ENCODE data around the gene GABRQ.

Gene GABRQ

DNA sequence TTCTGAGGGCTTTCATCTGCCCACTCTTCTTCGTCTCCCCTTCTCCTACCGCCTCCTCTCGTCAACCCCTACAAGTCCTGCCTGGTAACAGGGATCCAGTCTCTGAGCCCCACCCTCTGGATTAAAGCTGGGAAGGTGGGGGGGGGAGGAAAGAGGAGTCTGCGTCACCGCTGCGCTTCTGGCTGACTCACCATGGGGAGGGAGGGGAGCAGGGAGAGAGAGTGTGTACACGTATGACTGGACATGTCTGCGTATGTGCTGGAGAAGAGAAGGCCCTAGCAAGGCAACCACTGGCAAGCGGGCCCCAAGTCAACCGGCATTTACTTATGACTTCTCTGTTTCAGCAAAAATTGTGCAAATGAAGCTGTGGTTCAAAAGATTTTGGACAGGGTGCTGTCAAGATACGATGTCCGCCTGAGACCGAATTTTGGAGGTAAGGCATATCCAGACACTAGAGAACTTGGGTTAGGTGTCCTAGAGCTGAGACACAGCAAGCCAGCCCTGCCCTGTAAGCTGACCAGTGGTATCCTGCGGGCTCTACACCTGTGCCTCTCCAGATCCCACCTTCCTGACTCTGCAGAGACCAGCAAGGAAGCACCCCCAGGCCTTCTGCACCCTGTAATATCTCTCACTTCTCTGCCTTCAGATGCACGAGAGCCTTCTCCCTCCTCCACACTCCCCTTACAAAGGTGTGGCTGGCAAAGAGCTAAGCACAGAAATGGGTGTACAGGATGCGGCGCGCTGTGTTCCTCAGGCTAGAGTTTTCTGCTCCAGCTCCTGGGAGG is 2.5 kb downstream of the GABRQ start:
- TF ChIP-seq YY1 (IDR thresholded peaks at IDR 0.05; ENCODE audit: low read depth) (no peak), RAD21 (IDR thresholded peaks at IDR 0.05; ENCODE audit: low read depth) (no peak), TCF12 (IDR thresholded peaks at IDR 0.05; ENCODE audit: low read depth) (no peak), CEBPB (IDR thresholded peaks at IDR 0.05) (no peak)
- TF ChIP-seq, protein P1, sequence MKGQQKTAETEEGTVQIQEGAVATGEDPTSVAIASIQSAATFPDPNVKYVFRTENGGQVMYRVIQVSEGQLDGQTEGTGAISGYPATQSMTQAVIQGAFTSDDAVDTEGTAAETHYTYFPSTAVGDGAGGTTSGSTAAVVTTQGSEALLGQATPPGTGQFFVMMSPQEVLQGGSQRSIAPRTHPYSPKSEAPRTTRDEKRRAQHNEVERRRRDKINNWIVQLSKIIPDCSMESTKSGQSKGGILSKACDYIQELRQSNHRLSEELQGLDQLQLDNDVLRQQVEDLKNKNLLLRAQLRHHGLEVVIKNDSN (IDR thresholded peaks at IDR 0.05) = no peak

DNA sequence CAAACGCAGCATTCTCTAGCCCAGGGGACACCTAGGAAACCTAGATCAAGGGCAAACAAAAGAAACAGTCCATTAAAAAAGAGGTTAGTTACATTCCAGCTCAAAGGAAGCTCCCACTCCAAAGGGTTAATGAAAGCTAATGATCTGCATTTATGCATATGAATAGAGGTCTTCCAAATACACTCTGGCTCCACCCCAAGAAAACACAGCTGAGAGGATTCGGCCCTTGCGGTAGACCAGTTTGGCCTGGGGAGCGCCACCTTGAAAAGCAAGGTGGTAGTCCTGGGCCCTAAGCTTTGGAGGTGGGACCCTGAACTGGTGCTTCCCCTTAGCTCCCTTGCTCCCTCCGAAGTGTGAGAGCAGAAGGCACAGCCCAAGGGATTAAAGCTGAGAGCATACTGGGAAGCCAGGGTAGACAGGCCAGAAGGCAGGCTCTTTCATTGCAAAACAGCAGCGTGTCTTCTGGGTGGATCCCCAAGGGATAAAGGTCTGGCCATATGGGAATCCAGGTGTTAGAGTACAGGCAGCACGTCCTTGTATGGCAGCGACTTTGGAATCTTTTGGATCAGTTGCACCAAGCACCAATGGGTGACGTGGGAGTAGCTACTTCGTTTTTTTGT is 3.7 kb downstream of the GABRQ start:
- no peak for TF ChIP-seq TEAD4 (IDR thresholded peaks at IDR 0.05)
- no peak for TF ChIP-seq TAF1 (IDR thresholded peaks at IDR 0.05; ENCODE audit: low read depth)
- TF ChIP-seq YY1 (IDR thresholded peaks at IDR 0.05; ENCODE audit: low read depth) = no peak
- TF ChIP-seq, protein P1 (IDR thresholded peaks at IDR 0.05) = no peak
- TF ChIP-seq FOXM1 (IDR thresholded peaks at IDR 0.05; ENCODE audit: borderline replicate concordance, low read depth) = no peak
- no peak for TF ChIP-seq RAD21 (IDR thresholded peaks at IDR 0.05; ENCODE audit: low read depth)
- no peak for TF ChIP-seq EP300 (IDR thresholded peaks at IDR 0.05; ENCODE audit: borderline replicate concordance)
- TF ChIP-seq, protein P2, sequence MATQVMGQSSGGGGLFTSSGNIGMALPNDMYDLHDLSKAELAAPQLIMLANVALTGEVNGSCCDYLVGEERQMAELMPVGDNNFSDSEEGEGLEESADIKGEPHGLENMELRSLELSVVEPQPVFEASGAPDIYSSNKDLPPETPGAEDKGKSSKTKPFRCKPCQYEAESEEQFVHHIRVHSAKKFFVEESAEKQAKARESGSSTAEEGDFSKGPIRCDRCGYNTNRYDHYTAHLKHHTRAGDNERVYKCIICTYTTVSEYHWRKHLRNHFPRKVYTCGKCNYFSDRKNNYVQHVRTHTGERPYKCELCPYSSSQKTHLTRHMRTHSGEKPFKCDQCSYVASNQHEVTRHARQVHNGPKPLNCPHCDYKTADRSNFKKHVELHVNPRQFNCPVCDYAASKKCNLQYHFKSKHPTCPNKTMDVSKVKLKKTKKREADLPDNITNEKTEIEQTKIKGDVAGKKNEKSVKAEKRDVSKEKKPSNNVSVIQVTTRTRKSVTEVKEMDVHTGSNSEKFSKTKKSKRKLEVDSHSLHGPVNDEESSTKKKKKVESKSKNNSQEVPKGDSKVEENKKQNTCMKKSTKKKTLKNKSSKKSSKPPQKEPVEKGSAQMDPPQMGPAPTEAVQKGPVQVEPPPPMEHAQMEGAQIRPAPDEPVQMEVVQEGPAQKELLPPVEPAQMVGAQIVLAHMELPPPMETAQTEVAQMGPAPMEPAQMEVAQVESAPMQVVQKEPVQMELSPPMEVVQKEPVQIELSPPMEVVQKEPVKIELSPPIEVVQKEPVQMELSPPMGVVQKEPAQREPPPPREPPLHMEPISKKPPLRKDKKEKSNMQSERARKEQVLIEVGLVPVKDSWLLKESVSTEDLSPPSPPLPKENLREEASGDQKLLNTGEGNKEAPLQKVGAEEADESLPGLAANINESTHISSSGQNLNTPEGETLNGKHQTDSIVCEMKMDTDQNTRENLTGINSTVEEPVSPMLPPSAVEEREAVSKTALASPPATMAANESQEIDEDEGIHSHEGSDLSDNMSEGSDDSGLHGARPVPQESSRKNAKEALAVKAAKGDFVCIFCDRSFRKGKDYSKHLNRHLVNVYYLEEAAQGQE (IDR thresholded peaks at IDR 0.05; ENCODE audit: low read depth) = no peak
- TF ChIP-seq ZBTB7A (IDR thresholded peaks at IDR 0.05; ENCODE audit: low read depth) = no peak
- no peak for TF ChIP-seq NFIC (IDR thresholded peaks at IDR 0.05)
- TF ChIP-seq, protein P3, sequence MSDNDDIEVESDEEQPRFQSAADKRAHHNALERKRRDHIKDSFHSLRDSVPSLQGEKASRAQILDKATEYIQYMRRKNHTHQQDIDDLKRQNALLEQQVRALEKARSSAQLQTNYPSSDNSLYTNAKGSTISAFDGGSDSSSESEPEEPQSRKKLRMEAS (IDR thresholded peaks at IDR 0.05) = no peak
- no peak for TF ChIP-seq CEBPB (IDR thresholded peaks at IDR 0.05)
- TF ChIP-seq EGR1 (IDR thresholded peaks at IDR 0.05) = no peak
- TF ChIP-seq CREB1 (IDR thresholded peaks at IDR 0.05; ENCODE audit: low read depth) = no peak
- no peak for TF ChIP-seq TCF12 (IDR thresholded peaks at IDR 0.05; ENCODE audit: low read depth)

DNA sequence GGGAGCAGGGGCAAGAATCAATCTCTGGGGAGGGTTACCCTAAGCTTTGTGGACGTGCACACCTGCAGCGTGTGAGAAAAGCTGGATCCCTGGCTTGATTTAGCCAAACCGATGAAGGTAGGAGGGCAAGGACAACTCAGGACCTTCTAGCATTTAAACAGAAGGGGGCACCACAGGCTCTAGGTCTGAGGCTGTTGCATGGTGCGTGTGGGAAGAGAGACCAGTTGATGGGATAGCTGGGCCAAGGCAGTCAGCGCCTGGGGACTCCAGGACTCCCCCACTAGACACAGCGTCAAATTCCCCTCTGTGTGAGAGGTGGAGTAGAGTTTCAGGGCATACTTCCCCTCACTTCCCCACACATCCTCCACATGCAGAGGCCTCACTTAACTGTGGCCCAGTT is 4.3 kb downstream of the GABRQ start:
- TF ChIP-seq EP300 (IDR thresholded peaks at IDR 0.05; ENCODE audit: borderline replicate concordance) = no peak
- TF ChIP-seq TEAD4 (IDR thresholded peaks at IDR 0.05) = no peak
- TF ChIP-seq CREB1 (IDR thresholded peaks at IDR 0.05; ENCODE audit: low read depth) = no peak
- peak; percentile 32 for TF ChIP-seq RAD21 (IDR thresholded peaks at IDR 0.05; ENCODE audit: low read depth)
- TF ChIP-seq CEBPB (IDR thresholded peaks at IDR 0.05) = no peak

DNA sequence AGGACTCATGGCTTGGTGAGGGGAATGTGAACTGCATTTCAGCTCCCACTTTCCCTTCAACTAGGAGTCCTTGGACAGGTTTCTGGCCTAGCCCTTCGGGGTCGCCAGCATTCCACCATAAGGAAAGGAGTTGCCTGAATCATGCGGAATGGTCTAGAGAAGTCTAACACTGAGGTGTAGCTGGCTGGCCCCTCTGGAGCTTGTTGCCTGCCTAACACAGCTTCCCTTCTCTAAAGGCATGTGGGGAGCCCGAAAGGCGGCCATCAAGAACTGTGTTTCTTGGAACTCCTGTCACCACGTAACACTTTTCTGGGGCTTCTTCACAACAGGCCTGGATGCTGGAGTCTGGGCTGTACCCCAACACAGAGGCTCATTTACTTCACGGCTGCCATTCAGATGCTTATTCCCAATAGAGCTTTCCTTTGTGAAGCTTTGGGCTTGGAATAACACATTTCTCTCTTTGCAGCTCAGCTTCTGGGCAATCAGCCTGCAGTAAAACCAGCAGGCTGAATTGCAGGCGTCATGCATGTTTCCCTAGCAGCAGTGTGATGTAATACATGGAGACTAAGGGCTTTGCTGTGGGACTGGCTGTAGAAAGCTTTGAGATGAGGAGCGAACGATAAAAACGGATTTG is 5.4 kb downstream of the GABRQ start:
- TF ChIP-seq YY1 (IDR thresholded peaks at IDR 0.05; ENCODE audit: low read depth) (no peak), NFIC (IDR thresholded peaks at IDR 0.05) (no peak), FOXM1 (IDR thresholded peaks at IDR 0.05; ENCODE audit: borderline replicate concordance, low read depth) (no peak)

DNA sequence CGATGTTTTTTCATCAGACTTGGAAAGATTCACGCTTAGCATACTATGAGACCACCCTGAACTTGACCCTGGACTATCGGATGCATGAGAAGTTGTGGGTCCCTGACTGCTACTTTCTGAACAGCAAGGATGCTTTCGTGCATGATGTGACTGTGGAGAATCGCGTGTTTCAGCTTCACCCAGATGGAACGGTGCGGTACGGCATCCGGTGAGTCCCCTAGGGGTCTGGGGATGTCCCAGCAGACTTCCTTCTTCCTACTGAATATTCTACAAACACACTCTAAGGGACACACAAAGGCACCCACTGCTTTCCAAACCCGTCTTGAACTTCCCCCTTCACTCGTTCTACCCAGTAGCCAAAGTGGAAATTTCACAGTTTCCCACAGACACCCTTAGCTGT is 9.3 kb downstream of the GABRQ start:
- TF ChIP-seq TEAD4 (IDR thresholded peaks at IDR 0.05) (no peak), ZBTB7A (IDR thresholded peaks at IDR 0.05; ENCODE audit: low read depth) (no peak), FOXM1 (IDR thresholded peaks at IDR 0.05; ENCODE audit: borderline replicate concordance, low read depth) (no peak), TAF1 (IDR thresholded peaks at IDR 0.05; ENCODE audit: low read depth) (no peak), EGR1 (IDR thresholded peaks at IDR 0.05) (no peak)
- TF ChIP-seq, protein P1 (IDR thresholded peaks at IDR 0.05) = no peak
- TF ChIP-seq, protein P2 (IDR thresholded peaks at IDR 0.05; ENCODE audit: low read depth) = no peak

DNA sequence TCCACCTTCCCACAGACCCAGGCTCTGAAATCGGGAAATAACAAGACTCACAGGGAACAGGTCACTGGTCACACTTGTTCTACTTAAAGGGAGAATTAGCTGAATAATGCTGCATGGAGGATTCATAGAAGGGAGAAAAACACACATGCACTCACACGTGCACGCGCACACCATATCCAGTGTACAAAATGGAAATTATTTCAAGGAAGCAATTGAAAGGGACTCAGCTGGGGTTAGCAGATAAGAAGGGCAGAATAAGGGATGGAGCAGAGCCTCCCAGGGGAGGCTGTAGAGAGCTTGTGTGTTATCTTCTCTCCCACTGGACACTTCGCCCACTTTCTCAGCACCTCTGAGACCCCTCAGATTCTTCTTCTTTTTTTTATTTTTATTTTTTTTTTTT is 10.3 kb downstream of the GABRQ start:
- no peak for TF ChIP-seq FOXM1 (IDR thresholded peaks at IDR 0.05; ENCODE audit: borderline replicate concordance, low read depth)
- no peak for TF ChIP-seq CREB1 (IDR thresholded peaks at IDR 0.05; ENCODE audit: low read depth)
- no peak for TF ChIP-seq CEBPB (IDR thresholded peaks at IDR 0.05)
- TF ChIP-seq EGR1 (IDR thresholded peaks at IDR 0.05) = no peak
- TF ChIP-seq YY1 (IDR thresholded peaks at IDR 0.05; ENCODE audit: low read depth) = no peak
- no peak for TF ChIP-seq RAD21 (IDR thresholded peaks at IDR 0.05; ENCODE audit: low read depth)
- no peak for TF ChIP-seq TCF12 (IDR thresholded peaks at IDR 0.05; ENCODE audit: low read depth)
- TF ChIP-seq TAF1 (IDR thresholded peaks at IDR 0.05; ENCODE audit: low read depth) = no peak

All from Ishikawa (cell line).